GM12891 (cell line): Measurements from ENCODE around the gene FBXW12.

Source experiments
- PAX5 ChIP-seq: IDR thresholded peaks from 2 replicates; pipeline ENCODE4 v1.6.1; 2011; ENCODE audit warnings: low read length, moderate library complexity, mild to moderate bottlenecking; ENCODE audit not compliant: insufficient read depth, severe bottlenecking
- POLR2A ChIP-seq: IDR thresholded peaks from 2 replicates; pipeline ENCODE4 v1.6.1; 2011; ENCODE audit warnings: low read depth, low read length, control low read depth
- POLR2AphosphoS5 ChIP-seq: IDR thresholded peaks from 2 replicates; pipeline ENCODE4 v1.6.1; 2011; ENCODE audit warnings: low read depth, low read length, control low read depth
- TAF1 ChIP-seq: IDR thresholded peaks from 2 replicates; pipeline ENCODE4 v1.6.1; 2011; ENCODE audit warnings: low read depth, low read length, control low read depth

- TF ChIP-seq POLR2A (no peak), TAF1 (no peak), PAX5 (no peak), POLR2AphosphoS5 (no peak)
Measured at GRCh38 chr3:48338635-48339034, 33.4 kb upstream of the FBXW12 start.
